ENCODE results near the gene DCHS2.

The DCHS2 gene

GRCh38 chr4:154186035-154186434 is 305.6 kb downstream of the DCHS2 start:
- H3K27ac ChIP-seq (ENCODE audit: low read depth, low read length), result no peak overlapping the region
- H3K79me2 ChIP-seq (ENCODE audit: control insufficient read depth, insufficient read depth, low read length, unreplicated experiment), result no peaks in the 10 kb centered on the region
- H3K36me3 ChIP-seq (ENCODE audit: insufficient read depth, low read length), result 0 out of 2 replicates have a peak, but pooled peaks cover 1% of the 10 kb centered on the region
- no peak overlapping the region for H2AFZ ChIP-seq (ENCODE audit: low read length, unreplicated experiment)
- peaks cover 12% of the 10 kb centered on the region for H3K4me1 ChIP-seq (ENCODE audit: control insufficient read depth, insufficient read depth, low read length, unreplicated experiment)
- H3K4me3 ChIP-seq (ENCODE audit: low read depth, low read length), result no peak overlapping the region
- H3K27me3 ChIP-seq (ENCODE audit: insufficient read depth, low read length), result no peaks in the 10 kb centered on the region

DNA sequence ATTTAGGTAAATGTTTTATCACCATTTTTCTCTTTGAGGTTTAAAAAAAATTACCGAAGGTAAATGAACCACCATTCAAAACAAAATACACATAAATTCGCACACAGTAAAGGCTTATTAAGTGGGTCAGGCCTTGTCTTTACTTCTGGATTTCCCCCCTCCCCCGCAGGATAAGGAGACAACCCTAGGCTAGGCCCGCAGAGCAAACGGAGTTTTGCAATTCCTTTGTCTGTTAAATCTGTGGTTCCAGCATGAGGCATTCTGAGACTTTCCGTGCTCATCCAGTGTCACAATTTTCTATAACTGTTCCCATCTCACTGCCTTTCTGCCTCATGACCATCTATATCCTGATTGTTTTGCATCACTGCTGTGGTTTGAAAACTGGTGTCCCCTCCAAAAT is 307.4 kb downstream of the DCHS2 start:
- 0 out of 2 replicates have a peak, but pooled peaks cover 6% of the 10 kb centered on the region for H3K36me3 ChIP-seq (ENCODE audit: insufficient read depth, low read length)
- no peaks in the 10 kb centered on the region for H3K27me3 ChIP-seq (ENCODE audit: insufficient read depth, low read length)
- H3K4me1 ChIP-seq (ENCODE audit: control insufficient read depth, insufficient read depth, low read length, unreplicated experiment), result peaks cover 7% of the 10 kb centered on the region
- H3K27ac ChIP-seq (ENCODE audit: low read depth, low read length), result no peak overlapping the region
- no peak overlapping the region for H3K4me3 ChIP-seq (ENCODE audit: low read depth, low read length)
- H2AFZ ChIP-seq (ENCODE audit: low read length, unreplicated experiment), result no peak overlapping the region
- H3K79me2 ChIP-seq (ENCODE audit: control insufficient read depth, insufficient read depth, low read length, unreplicated experiment), result no peaks in the 10 kb centered on the region

- Histone ChIP-seq H3K79me2 (ENCODE audit: control insufficient read depth, insufficient read depth, low read length, unreplicated experiment) (no peaks in the 10 kb centered on the region), H3K27ac (ENCODE audit: low read depth, low read length) (no peak overlapping the region), H3K27me3 (ENCODE audit: insufficient read depth, low read length) (no peaks in the 10 kb centered on the region), H3K4me1 (ENCODE audit: control insufficient read depth, insufficient read depth, low read length, unreplicated experiment) (no peaks in the 10 kb centered on the region), H3K4me3 (ENCODE audit: low read depth, low read length) (no peak overlapping the region), H2AFZ (ENCODE audit: low read length, unreplicated experiment) (no peak overlapping the region), H3K36me3 (ENCODE audit: insufficient read depth, low read length) (0 out of 2 replicates have a peak, but pooled peaks cover 6% of the 10 kb centered on the region)
Measured at GRCh38 chr4:154183264-154183663, 308.3 kb downstream of the DCHS2 start.

Data from ACC112 (cell line).